HCT116 (cell line): ENCODE measurements around the gene TIGD2. TPM values are rescaled to one million over a fixed set of nuclear protein-coding genes. Genes with fewer than 3 reads are reported as not detected.

Source experiments
- ATAC-seq: fragments of 200-7000 bp; cut with Tn5 transposase; 2 replicates; pipeline ENCODE4 v1.9.1; 2020; ENCODE audit warnings: mild to moderate bottlenecking, moderate library complexity
- BruUV-seq: library from RNA; stranded (reverse); fragments of 400-500 nt; replicated peaks from 2 replicates; lab custom pipeline; 2021; lab: Mats Ljungman, UMichigan
- CTCF ChIA-PET: fragments of 300-600 bp; sonication (Branson Sonifier 250); formaldehyde crosslinking; loops from one replicate; lab custom pipeline; 2021; ENCODE audit warnings: antibody characterized with exemption; lab: Charles Lee
- POLR2A ChIA-PET: fragments of 300-600, 350-600 bp; sonication (Branson Sonifier 250); formaldehyde crosslinking; loops from one replicate; lab custom pipeline; 2021; ENCODE audit warnings: antibody characterized with exemption; lab: Charles Lee
- RAD21 ChIA-PET, 2 experiments: fragments of 300-600 bp; sonication (Branson Sonifier 250); formaldehyde crosslinking; loops; one replicate each; lab custom pipeline; 2023; ENCODE audit warnings: low total read pairs in 2 of 2; ENCODE audit not compliant: uncharacterized antibody in 2 of 2, unreplicated experiment in 2 of 2, low non-redundant PET in 1 of 2; lab: Charles Lee
- DNase-seq: peaks from one replicate; pipeline ENCODE4 v3.0.0-alpha.2; 2010; ENCODE audit warnings: low read depth, low spot score
- H2AFZ ChIP-seq: fragments of 200-600 bp; shearing (Covaris generic), sonication (generic); 2 replicates; pipeline ENCODE4 v1.6.1; 2017; ENCODE audit warnings: low read depth, mixed run types, mixed read lengths, antibody characterized with exemption, low read length; ENCODE audit not compliant: poor library complexity, severe bottlenecking
- H3K27ac ChIP-seq: 2 replicates; pipeline ENCODE4 v1.5.1; 2012; ENCODE audit warnings: low read depth, low read length
- H3K27me3 ChIP-seq: fragments of 200-600 bp; sonication (generic); 2 replicates; pipeline ENCODE4 v1.6.1; 2016; ENCODE audit warnings: mixed run types, low read length, mixed read lengths; ENCODE audit not compliant: insufficient read depth
- H3K36me3 ChIP-seq, 2 experiments: fragments of 200-500 bp in 1 of 2; fragments of 200-600 bp in 1 of 2; sonication (Bioruptor generic) in 1 of 2; sonication (generic) in 1 of 2; 2 replicates each; pipeline versions ENCODE4 v1.5.1 to v1.6.1; 2014 to 2016; ENCODE audit warnings: low read length in 2 of 2, inconsistent platforms in 1 of 2, mixed read lengths in 1 of 2, mixed run types in 1 of 2; ENCODE audit not compliant: insufficient read depth in 2 of 2, control insufficient read depth in 1 of 2
- H3K4me1 ChIP-seq, 2 experiments: fragments of 200-600 bp in 1 of 2; sonication (generic) in 1 of 2; 2 replicates each; pipeline versions ENCODE4 v1.5.1 to v1.6.1; 2012 to 2017; ENCODE audit warnings: low read length in 2 of 2, inconsistent platforms in 1 of 2, mild to moderate bottlenecking in 1 of 2, mixed read lengths in 1 of 2, mixed run types in 1 of 2, moderate library complexity in 1 of 2; ENCODE audit not compliant: insufficient read depth in 2 of 2, control insufficient read depth in 1 of 2
- H3K4me2 ChIP-seq: fragments of 200-600 bp; sonication (generic); 2 replicates; pipeline ENCODE4 v1.6.1; 2017; ENCODE audit warnings: mixed run types, low read length, mixed read lengths
- H3K4me3 ChIP-seq, 2 experiments: fragments of 200-600 bp in 1 of 2; sonication (generic) in 1 of 2; replicated peaks in 1 of 2; 2 replicates each; pipeline ENCODE4 v1.5.1; 2011 to 2016; ENCODE audit warnings: low read length in 2 of 2, control low read depth in 1 of 2, low read depth in 1 of 2, mild to moderate bottlenecking in 1 of 2, mixed read lengths in 1 of 2, mixed run types in 1 of 2
- H3K79me2 ChIP-seq: fragments of 200-600 bp; sonication (generic); 2 replicates; pipeline ENCODE4 v1.6.1; 2017; ENCODE audit warnings: mild to moderate bottlenecking, mixed run types, low read length, moderate library complexity, mixed read lengths; ENCODE audit not compliant: insufficient read depth
- H3K9ac ChIP-seq: fragments of 200-600 bp; sonication (generic); 2 replicates; pipeline ENCODE4 v1.6.1; 2016; ENCODE audit warnings: low read length, mixed read lengths
- H3K9me2 ChIP-seq: fragments of 200-600 bp; sonication (generic), shearing (Covaris generic); 2 replicates; pipeline ENCODE4 v1.6.1; 2017; ENCODE audit warnings: mixed run types, mild to moderate bottlenecking, moderate library complexity; ENCODE audit not compliant: insufficient read depth
- H3K9me3 ChIP-seq, 2 experiments: fragments of 200-500 bp in 1 of 2; fragments of 200-600 bp in 1 of 2; sonication (Bioruptor generic) in 1 of 2; sonication (generic) in 1 of 2; 2 replicates each; pipeline ENCODE4 v1.6.1; 2014 to 2017; ENCODE audit warnings: low read length in 2 of 2, mixed read lengths in 2 of 2, inconsistent platforms in 1 of 2, low read depth in 1 of 2, mild to moderate bottlenecking in 1 of 2, mixed run types in 1 of 2, moderate library complexity in 1 of 2; ENCODE audit not compliant: control insufficient read depth in 1 of 2, insufficient read depth in 1 of 2
- H4K20me1 ChIP-seq: fragments of 200-600 bp; sonication (generic), shearing (Covaris generic); 2 replicates; pipeline ENCODE4 v1.6.1; 2017; ENCODE audit warnings: mixed run types, mild to moderate bottlenecking, moderate library complexity; ENCODE audit not compliant: insufficient read depth
- ATF3 ChIP-seq: IDR thresholded peaks from 2 replicates; pipeline ENCODE4 v1.6.1; 2012
- CEBPB ChIP-seq: IDR thresholded peaks from 2 replicates; pipeline ENCODE4 v1.6.1; 2012; ENCODE audit warnings: low read depth
- CTCF ChIP-seq, 3 experiments: fragments of 200-600 bp in 1 of 3; sonication (generic) in 1 of 3; IDR thresholded peaks in 2 of 3; conservative IDR thresholded peaks in 1 of 3; 2 replicates each; pipeline ENCODE4 v1.5.1; 2012 to 2017; ENCODE audit warnings: low read depth in 2 of 3, low read length in 2 of 3, antibody characterized with exemption in 1 of 3, borderline replicate concordance in 1 of 3, control low read depth in 1 of 3, mild to moderate bottlenecking in 1 of 3, mixed read lengths in 1 of 3, mixed run types in 1 of 3, moderate library complexity in 1 of 3; ENCODE audit not compliant: insufficient read depth in 1 of 3
- ELF1 ChIP-seq: IDR thresholded peaks from 2 replicates; pipeline ENCODE4 v1.6.1; 2012; ENCODE audit warnings: low read depth, borderline replicate concordance
- EZH2 ChIP-seq: fragments of 200-600 bp; sonication (generic); IDR thresholded peaks from 2 replicates; pipeline ENCODE4 v1.6.1; 2017; ENCODE audit warnings: antibody characterized with exemption, mixed run types
- FOSL1 ChIP-seq: IDR thresholded peaks from 2 replicates; pipeline ENCODE4 v1.6.1; 2012; ENCODE audit warnings: low read depth
- JUND ChIP-seq: IDR thresholded peaks from 2 replicates; pipeline ENCODE4 v1.6.1; 2012
- POLR2A ChIP-seq: IDR thresholded peaks from 2 replicates; pipeline ENCODE4 v1.7.0; 2011; ENCODE audit warnings: borderline replicate concordance; ENCODE audit not compliant: insufficient read depth, insufficient read length; ENCODE audit errors: extremely low read depth
- POLR2AphosphoS5 ChIP-seq: IDR thresholded peaks from 2 replicates; pipeline ENCODE4 v1.6.1; 2011; ENCODE audit warnings: mild to moderate bottlenecking, low read depth, low read length, moderate library complexity
- RAD21 ChIP-seq: IDR thresholded peaks from 2 replicates; pipeline ENCODE4 v1.6.1; 2012; ENCODE audit warnings: low read depth, mild to moderate bottlenecking
- SP1 ChIP-seq: IDR thresholded peaks from 2 replicates; pipeline ENCODE4 v1.6.1; 2012; ENCODE audit warnings: low read depth
- SRF ChIP-seq: IDR thresholded peaks from 2 replicates; pipeline ENCODE4 v1.6.1; 2012; ENCODE audit warnings: low read depth
- TCF7L2 ChIP-seq: IDR thresholded peaks from 2 replicates; pipeline ENCODE4 v1.7.0; 2011; ENCODE audit warnings: borderline replicate concordance, inconsistent platforms; ENCODE audit not compliant: insufficient read depth, insufficient read length; ENCODE audit errors: extremely low read depth
- YY1 ChIP-seq: IDR thresholded peaks from 2 replicates; pipeline ENCODE4 v1.6.1; 2011; ENCODE audit warnings: low read length, low read depth, moderate library complexity, mild to moderate bottlenecking; ENCODE audit not compliant: insufficient replicate concordance; ENCODE audit errors: extremely low read depth
- ZFX ChIP-seq: fragments of 450-650 bp; IDR thresholded peaks from 2 replicates; pipeline ENCODE4 v1.6.1; 2017
- ZNF274 ChIP-seq: fragments of 200-500 bp; sonication (Bioruptor generic); IDR thresholded peaks from 2 replicates; pipeline ENCODE4 v1.6.1; 2014; ENCODE audit warnings: mild to moderate bottlenecking, low read depth, low read length, inconsistent platforms
- intact Hi-C: fragments of 100-400 bp; cut with micrococcal nuclease; formaldehyde crosslinking; loops from 2 replicates; pipeline ENCODE4 v1.10.0; 2022
- total RNA-seq: library from RNA; stranded (reverse); gene quantifications from one replicate; pipeline ENCODE4 v1.2.1, GENCODE V29; 2021; ENCODE audit not compliant: unreplicated experiment
- TF ChIP-seq, protein P1 (sequence below): IDR thresholded peaks from 2 replicates; pipeline ENCODE4 v1.6.1; 2012
- TF ChIP-seq, protein P2 (sequence below): IDR thresholded peaks from 2 replicates; pipeline ENCODE4 v1.6.1; 2012; ENCODE audit warnings: low read depth

Gene TIGD2
- total RNA-seq, 1 experiment from 2014 or later, result 10.3 TPM

- no peak overlapping the region for H3K27ac ChIP-seq
- no peaks in the 10 kb centered on the region for H3K79me2 ChIP-seq
- H4K20me1 ChIP-seq, result no peaks in the 10 kb centered on the region
- no peak overlapping the region for H3K4me3 ChIP-seq
- RAD21 ChIA-PET, result no interaction called here
- TF ChIP-seq ZNF274, result no peak
- TF ChIP-seq CTCF (IDR thresholded peaks at IDR 0.05 in 2 of 3, conservative IDR thresholded peaks at IDR 0.05 in 1 of 3; ENCODE audit: borderline replicate concordance in 1 of 3, insufficient read depth in 1 of 3, low read depth in 2 of 3, low read length in 2 of 3), result no peak
- TF ChIP-seq ZFX, result no peak
- TF ChIP-seq POLR2A, result no peak
- TF ChIP-seq SRF, result no peak
- TF ChIP-seq ATF3, result no peak
- TF ChIP-seq EZH2, result no peak
- no peak for TF ChIP-seq ELF1
- TF ChIP-seq FOSL1, result no peak
- no peak for TF ChIP-seq JUND
- TF ChIP-seq CEBPB, result no peak
- TF ChIP-seq, protein P1, sequence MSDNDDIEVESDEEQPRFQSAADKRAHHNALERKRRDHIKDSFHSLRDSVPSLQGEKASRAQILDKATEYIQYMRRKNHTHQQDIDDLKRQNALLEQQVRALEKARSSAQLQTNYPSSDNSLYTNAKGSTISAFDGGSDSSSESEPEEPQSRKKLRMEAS, result no peak
- TF ChIP-seq YY1, result no peak
- TF ChIP-seq SP1, result no peak
- TF ChIP-seq POLR2AphosphoS5, result no peak
- TF ChIP-seq, protein P2, sequence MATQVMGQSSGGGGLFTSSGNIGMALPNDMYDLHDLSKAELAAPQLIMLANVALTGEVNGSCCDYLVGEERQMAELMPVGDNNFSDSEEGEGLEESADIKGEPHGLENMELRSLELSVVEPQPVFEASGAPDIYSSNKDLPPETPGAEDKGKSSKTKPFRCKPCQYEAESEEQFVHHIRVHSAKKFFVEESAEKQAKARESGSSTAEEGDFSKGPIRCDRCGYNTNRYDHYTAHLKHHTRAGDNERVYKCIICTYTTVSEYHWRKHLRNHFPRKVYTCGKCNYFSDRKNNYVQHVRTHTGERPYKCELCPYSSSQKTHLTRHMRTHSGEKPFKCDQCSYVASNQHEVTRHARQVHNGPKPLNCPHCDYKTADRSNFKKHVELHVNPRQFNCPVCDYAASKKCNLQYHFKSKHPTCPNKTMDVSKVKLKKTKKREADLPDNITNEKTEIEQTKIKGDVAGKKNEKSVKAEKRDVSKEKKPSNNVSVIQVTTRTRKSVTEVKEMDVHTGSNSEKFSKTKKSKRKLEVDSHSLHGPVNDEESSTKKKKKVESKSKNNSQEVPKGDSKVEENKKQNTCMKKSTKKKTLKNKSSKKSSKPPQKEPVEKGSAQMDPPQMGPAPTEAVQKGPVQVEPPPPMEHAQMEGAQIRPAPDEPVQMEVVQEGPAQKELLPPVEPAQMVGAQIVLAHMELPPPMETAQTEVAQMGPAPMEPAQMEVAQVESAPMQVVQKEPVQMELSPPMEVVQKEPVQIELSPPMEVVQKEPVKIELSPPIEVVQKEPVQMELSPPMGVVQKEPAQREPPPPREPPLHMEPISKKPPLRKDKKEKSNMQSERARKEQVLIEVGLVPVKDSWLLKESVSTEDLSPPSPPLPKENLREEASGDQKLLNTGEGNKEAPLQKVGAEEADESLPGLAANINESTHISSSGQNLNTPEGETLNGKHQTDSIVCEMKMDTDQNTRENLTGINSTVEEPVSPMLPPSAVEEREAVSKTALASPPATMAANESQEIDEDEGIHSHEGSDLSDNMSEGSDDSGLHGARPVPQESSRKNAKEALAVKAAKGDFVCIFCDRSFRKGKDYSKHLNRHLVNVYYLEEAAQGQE, result no peak
- TF ChIP-seq TCF7L2, result no peak
- TF ChIP-seq RAD21, result no peak
- TF ChIP-seq, all 23 proteins: peak for 0
- no peak overlapping the region for H2AFZ ChIP-seq
- H3K9me3 ChIP-seq, result no peaks in the 10 kb centered on the region
- no peaks in the 10 kb centered on the region for H3K9me2 ChIP-seq
- BruUV-seq, result no TSS peak
- ATAC-seq (no peak), DNase-seq (no peak)
- no peaks in the 10 kb centered on the region for H3K36me3 ChIP-seq
- H3K4me2 ChIP-seq, result no peak overlapping the region
- intact Hi-C loops, result no loop called here
- peaks cover 28 to 47% of the 10 kb centered on the region in 2 experiments for H3K4me1 ChIP-seq
- no peak overlapping the region for H3K9ac ChIP-seq
- ChIA-PET CTCF (no interaction called here), POLR2A (no interaction called here)
- no peaks in the 10 kb centered on the region for H3K27me3 ChIP-seq
Measured at GRCh38 chr4:89119836-89120235, 8.5 kb downstream of the TIGD2 start.
